Activated CD4-positive, alpha-beta T cell treated with anti-CD3 and anti-CD28 coated beads, Interleukin-10, Interleukin-2, amounts not matched to agents 100 ng/mL and 50 ng/mL, durations not matched to agents 16 hours and 8 hours (primary cell): ENCODE results near the gene OTOA.
A peak's percentile ranks its signal among the peaks of the same experiment; 100 is the strongest.
"Not testable (repeated sequence)": the region's sequence is repeated elsewhere in the genome, so short reads cannot be mapped to it uniquely, and the experiment has no call there.

Experiments
- DNase-seq: peaks from one replicate; pipeline ENCODE4 v3.0.0-alpha.2; 2020

Gene OTOA

DNA sequence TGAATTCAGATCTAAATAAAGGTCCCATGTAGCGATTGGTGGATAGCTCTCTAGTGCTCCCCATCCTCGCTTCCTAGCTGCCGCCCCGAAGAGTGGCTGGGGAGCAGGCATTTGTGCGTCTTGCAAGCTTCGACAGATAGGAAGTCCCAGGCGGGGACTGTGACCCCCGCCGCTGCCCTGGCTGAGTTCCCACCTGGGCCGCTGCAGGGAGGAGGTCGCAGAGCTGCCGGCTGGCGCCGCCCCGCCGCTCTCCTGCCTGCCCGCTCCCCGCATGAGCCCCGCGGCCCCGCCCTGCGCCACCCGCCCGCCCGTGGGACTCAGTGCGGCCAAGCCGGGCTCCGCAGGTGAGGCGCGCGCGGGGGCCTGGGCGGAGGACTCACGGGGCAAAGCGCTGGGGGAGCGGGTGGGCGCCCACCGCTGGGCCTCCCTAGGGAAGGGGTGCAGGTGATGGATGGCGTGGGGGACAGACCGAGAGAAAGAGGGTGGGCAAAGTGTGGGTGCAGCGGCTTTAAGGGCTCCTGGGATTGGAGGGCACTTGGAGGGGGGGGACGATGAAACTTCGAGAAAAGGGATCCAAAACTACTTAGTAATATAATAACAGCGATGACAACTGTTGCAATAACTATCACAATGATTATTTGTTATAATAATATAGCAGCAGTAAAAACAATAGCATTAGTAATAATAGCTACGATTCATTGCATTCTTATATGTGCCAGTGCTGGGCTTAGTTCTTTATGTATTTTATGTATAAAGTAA lies at the start of gene OTOA:
Gene OTOA (plus strand): TSS at position 80 of the 759 bp plus-strand sequence. CDS start 14,547 bp downstream, outside the sequence.
- no peak for DNase-seq

GRCh38 chr16:21614896-21615295 lies 48.9 kb upstream of the OTOA start:
- DNase-seq, result no peak

- DNase-seq, result no peak
Observed at GRCh38 chr16:21617607-21618006, 46.2 kb upstream of the OTOA start.

DNA sequence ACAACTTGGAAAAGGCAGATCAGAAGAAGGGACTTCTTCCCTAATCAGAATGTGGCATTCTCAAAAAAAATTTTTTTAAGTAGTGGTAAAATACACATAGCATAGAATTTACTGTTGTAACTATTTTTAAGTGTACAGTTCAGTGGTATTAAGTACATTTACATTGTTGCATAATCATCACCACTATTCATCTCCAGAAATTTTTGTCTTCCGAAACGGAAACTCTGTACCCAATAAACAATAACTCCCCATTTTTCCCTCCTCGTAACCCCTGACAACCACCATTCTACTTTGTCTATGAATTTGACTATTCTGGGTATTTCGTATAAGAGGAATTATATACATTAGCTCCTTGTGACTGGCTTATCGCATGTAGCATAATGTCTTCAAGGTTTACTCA lies 45.5 kb upstream of the OTOA start:
- DNase-seq, result no peak

DNA sequence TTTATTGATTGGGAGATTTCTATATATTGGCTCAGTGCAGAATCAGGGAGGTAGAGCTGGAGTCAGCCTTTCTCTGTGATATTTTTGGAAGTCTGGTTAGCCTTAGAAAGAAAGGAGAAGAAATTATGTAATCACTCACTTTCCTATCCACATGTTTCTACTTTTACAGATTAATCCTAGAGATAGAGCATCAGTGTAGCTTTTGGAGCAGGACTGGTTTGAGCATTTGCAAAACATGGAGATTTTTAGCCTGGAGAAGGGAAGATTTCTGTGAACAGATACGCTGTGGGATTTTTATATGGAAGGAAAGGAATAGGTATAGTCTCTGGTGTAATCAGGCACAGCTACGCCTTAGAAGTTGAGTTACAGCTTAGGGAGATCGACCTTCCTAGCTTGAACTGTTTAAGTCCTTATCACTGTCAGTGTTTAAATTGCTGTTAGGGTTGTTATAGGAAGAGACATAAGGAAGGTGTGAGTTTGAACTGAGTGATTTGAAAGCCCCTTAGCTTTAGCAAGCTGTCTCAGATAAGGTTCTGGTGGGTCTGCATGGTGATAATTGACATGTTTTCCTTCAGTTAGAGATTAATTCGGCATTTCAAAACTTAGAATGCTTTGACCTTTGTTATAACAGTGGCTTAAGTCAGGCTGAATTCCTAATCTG lies 43.9 kb upstream of the OTOA start:
- DNase-seq, result no peak

DNA sequence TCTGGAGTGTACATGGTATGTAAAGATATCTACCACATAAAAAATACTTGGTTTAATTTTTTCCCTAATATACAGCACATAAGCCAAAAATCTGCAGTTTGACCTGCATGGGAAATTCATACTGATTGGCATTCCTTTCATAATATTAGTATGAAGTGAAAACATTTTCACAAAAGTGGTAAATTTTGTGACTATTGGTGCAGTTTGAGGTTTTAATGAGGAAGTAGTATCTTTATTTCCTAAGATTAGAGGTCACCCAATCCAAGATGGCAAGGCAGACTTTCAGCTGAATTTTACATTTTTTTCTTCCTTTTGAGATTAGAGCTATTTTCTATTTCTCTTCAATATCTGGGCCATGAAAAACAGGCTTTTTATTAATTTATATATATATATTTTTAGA lies 43.2 kb upstream of the OTOA start:
- DNase-seq, result no peak

DNA sequence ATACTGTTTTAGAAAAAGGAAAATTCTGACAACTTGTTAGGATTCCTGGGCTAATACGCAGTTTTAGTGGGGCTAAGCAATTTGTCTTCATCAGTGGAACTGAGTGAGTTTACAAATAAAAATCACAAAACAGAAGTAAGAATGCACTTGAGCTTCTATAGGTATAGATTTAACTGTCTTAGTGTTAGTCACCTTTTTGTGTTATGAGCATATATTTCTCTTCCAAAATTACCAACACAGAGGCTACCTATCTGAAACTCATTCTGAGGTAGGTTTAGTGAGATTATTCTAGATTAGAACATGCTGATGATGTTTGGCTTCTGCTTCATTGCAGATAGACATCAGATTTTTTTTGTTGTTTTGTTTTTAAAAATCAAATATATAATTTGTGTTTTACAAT lies 41.2 kb upstream of the OTOA start:
- DNase-seq, result no peak

DNA sequence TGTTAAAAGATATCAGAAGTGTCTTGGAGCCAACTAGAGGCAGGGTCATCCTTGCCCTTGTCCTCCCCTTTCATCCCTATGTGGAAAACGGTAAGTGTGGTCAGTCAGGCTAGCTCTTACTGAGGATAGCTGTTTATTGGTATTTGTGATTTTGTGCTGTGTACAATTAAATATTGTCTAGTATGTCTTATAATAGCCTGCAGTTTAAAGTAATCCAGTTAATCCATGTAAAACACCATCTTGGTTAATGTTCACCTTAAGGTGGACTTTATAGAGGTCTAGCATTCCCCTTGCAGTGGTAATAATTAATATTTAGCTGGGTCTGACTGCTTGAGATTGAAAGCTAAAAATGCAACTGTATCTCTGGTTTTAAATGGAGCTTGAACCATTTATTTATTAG lies 38.7 kb upstream of the OTOA start:
- DNase-seq, result no peak

DNA sequence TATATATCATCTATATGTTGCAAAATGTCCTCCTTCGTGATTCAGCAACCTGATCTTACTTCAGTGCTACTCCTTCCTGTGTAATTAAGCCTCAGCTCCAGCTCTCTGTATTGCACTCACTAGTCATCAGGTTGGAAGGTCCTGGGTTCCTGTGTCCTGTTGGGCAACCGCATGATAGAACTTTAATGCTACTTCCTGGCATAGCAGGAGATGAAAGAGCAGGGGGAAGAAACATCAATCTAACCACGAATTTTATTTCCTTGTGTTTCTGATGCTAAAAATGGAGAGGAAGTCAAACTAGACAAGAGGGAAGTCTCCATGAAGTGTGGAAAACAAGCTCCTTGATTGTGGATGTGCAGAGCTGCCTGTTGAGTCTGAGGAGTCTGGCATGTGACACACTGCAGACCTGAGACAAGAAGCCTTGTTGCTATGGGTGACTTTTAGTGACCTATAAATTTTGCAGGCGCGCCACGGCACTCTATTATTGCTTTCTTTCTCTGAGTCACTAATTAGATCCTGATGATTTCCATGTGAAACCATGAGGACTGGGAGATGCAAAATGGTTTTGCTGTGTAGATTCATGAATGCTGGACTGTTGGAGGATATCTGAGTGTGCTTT lies 37.0 kb upstream of the OTOA start:
- peak; percentile 69 for DNase-seq

DNA sequence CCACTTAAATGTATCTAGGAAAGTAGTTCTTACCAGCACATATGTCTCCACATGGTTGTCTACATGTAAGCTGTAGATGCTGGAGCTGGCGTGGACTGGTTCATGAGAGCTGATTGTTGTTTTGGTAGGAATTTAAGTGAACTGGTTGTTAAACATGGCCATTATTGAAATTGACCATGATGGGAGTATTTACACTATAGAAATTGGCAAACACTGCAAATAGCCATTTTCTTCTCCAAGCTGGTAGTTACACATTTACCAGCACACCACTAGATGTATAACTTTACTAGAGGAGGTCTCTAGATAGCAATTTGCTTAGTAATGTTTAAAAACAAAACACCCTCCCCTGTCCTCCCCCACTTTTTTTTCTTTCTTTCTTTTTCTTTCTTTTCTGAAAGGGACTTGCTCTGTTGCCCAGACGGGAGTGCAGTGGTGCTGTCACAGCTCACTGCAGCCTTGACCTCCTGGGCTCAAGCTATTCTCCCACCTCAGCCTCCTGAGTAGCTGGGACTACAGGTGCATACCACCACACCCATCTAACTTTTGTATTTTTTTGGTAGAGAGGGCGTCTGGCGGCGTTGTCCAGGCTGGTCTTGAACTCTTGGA lies 35.5 kb upstream of the OTOA start:
- DNase-seq, result no peak

GRCh38 chr16:21628772-21629171 lies 35.0 kb upstream of the OTOA start:
- DNase-seq, result no peak

DNA sequence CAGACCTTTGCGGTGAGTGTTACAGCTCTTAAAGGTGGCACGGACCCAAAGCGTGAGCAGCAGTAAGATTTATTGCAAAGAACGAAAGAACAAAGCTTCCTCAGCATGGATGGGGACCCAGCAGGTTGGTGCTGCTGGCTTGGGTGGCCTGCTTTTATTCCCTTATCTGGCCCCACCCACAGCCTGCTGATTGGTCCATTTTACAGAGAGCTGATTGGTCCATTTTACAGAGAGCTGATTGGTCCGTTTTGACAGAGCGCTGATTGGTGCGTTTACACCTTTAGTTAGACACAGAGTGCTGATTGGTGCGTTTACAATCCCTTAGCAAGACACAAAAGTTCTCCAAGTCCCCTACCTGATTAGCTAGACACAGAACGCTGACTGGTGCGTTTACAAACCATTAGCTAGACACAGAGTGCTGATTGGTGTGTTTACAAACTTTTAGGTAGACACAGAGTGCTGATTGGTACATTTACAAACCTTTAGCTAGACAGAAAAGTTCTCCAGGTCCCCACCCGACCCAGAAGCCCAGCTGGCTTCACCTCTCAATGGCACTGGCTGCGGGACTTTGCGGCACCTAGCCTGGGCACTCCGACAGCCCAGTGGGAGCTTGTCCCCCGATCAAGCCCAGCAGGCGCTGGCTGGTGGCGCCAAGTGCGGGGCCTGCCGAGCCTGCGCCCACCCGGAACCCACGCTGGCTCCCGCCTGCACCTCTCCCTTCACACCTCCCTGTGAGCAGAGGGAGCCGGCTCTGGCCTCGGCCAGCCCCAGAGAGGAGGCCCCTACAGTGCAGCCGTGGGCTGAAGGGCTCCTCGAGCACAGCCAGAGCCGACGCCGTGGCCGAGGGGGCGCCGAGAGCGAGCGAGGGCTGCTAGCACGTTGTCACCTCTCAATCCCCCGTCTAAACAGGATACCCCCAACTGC lies 33.9 kb upstream of the OTOA start:
- DNase-seq, result not testable (repeated sequence)

GRCh38 chr16:21630866-21631265 lies 32.9 kb upstream of the OTOA start:
- not testable (repeated sequence) for DNase-seq

GRCh38 chr16:21631376-21631775 lies 32.4 kb upstream of the OTOA start:
- DNase-seq, result not testable (repeated sequence)

- DNase-seq, result not testable (repeated sequence)
Observed at GRCh38 chr16:21631951-21632575, 31.7 kb upstream of the OTOA start.

DNA sequence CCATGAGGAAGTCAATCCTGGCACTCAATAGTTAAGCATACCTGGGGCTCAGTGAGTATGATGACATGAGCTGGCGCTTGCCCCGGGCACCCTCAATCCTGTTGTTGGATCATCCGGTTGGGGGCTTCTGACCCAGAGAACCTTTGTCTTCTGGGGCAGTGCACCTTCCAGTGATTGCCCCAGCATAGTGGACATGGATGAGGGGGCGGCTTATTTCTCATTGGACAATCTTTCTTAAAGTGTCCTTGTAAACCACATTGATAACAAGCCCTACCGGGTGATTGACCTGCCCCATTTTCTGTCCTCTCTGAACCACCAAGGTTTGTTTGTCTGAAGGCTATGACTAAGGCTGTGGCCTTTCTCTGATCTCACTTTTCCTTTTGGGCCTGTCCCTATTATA lies 29.6 kb upstream of the OTOA start:
- no peak for DNase-seq

GRCh38 chr16:21635694-21636093 lies 28.1 kb upstream of the OTOA start:
- not testable (repeated sequence) for DNase-seq

- DNase-seq, result no peak
Observed at GRCh38 chr16:21637032-21637968, 26.5 kb upstream of the OTOA start.

DNA sequence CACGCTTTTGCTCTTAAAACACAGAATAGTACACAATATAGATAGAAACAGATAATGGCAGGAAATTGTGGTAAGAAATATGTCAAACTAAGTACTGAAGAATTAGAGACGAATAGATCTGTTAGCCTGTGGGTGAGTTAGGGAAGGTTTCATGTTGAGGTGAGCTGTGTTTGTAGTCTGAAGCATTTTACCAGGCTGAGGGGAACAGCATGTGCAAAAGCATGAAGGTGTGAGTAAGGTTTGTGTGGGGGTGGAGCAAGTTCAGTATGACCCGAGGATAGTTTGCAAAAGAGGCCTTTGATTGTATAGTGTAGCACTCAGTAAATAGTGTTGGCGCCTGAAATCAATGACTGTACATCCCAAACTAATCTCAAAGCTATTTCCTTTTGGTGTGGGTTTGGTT lies 25.2 kb upstream of the OTOA start:
- DNase-seq, result peak; percentile 69

DNA sequence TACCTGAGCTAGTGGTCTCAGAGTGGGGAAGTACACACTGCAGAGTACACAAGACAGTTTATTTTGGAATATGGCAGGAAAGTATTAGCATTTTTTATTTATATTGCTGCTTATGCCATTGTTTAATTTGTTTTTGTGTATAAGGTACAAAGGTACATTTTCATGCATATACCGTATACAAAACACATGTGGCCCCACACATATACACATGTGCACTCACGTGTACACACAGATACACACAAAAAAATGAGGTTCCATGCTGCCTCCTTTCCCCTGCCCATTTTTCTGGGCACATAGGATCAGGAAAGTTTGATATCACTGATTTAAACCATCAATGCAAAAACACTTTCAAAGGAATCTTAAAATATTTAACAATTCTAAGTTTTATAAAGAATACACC lies 24.3 kb upstream of the OTOA start:
- no peak for DNase-seq

- no peak for DNase-seq
Observed at GRCh38 chr16:21641916-21642315, 21.9 kb upstream of the OTOA start.
